Measurements from ENCODE around the gene SHC2.

Gene SHC2

DNA sequence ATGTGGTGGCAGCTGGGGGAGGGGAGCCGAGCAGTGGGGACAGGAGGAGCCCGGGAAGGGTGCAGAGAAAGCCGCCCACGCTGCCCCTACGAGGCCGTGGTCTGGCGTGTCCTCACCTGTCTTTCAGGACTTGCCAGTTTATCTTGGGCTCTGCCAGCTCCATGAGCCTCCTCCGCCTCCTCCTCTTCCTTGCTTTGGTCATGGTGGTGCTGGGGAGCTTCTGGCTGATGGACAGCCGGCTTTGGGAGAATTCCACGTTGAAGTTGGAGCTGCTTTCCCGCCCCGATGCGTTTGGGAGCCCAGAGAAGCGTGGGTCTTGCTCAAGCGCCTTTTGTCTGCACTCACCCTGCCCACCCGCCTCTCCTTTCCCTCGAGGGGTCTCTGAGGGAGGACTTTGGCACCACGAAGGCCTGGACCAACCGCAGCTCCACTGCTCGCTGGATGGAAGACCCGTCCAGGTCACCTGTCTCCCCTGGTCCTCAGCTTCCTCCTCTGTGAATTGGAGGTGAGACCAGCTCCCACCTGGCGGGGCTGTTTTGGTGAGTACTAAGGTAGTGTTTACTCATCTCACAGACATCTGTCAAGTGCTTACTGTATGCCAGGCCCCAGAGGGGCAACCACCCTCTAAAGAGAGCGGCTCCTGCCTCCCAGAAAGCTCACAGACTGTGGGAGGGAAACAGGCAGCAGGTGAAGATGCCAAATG lies 86.5 kb downstream of the SHC2 start:
- no peak for FAIRE-seq
- no peak for DNase-seq (ENCODE audit: insufficient read length)
- no peak for TF ChIP-seq TAF1 (IDR thresholded peaks at IDR 0.05; ENCODE audit: borderline replicate concordance, low read depth, low read length)
- no peak for TF ChIP-seq POLR2AphosphoS5 (IDR thresholded peaks at IDR 0.05; ENCODE audit: low read depth, low read length)
- TF ChIP-seq POLR2A (IDR thresholded peaks at IDR 0.05; ENCODE audit: low read depth, low read length), result no peak

DNA sequence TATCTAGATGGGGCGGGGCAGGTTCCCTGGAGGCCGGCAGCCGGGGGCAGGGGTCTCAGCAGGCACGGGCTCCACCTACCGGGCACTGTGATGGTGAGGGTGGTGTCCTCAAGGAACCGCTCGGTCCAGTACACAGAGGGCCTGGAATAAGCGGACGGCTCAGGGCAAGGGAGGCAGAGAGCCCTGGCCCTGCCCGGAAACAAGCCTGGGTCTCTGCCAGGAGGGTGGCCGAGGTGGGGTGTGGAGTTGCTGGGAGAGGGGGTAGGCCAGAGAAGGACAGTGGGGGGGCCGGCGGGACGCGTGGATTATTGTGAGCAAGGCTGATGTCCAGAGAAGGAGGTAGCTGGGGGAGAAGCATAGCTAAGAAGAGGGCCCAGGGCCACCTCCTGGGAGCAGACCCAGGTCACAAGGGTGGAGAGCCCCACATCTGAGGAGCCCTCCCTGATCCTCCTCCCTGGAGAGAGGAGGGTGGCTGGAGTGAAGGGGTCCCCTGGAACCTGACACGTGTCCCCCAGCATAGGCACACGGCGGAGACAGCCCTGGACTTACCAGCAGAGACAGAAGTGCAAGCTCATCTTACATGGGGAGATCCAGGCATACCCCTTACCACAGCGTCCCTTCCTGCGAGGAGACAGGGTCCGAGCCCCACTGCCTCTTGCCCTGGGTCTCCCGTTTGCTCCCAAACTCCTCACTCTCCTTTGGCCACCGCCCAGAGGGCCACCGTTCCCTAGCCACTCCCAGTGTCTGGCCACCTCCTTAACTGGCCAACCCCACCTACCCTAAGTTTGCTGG lies 87.2 kb downstream of the SHC2 start:
- DNase-seq (ENCODE audit: insufficient read length) (no peak), FAIRE-seq (no peak)
- TF ChIP-seq POLR2AphosphoS5 (IDR thresholded peaks at IDR 0.05; ENCODE audit: low read depth, low read length), result no peak
- no peak for TF ChIP-seq TAF1 (IDR thresholded peaks at IDR 0.05; ENCODE audit: borderline replicate concordance, low read depth, low read length)
- no peak for TF ChIP-seq POLR2A (IDR thresholded peaks at IDR 0.05; ENCODE audit: low read depth, low read length)

DNA sequence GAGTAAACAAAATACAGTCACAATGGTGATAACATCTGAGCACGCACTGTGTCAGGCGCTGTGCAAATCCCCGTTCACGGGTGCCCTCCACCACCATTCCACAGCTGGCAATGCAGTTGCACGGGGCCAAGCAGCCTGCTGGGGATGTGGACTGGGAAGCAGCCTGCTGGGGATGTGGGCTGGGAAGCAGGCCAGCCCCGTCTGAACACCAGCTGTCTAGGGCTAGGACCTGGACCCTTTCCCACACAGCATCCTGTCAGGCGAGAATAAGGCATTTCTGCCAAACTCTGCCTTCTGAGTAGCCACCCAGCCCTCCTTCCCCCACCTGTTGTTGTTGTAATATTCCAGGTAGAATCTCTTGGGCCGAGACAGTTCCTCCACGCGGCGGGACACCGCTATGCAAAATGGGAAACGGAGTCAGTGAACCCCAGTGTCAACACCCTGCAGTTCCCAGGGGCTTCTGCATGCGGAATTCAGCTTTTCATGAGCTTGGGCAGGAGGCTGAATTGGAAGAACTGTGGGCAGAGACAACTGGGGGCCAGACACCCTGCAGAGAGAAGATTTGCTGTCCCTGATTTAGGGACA lies 88.4 kb downstream of the SHC2 start:
- no peak for FAIRE-seq
- TF ChIP-seq TAF1 (IDR thresholded peaks at IDR 0.05; ENCODE audit: borderline replicate concordance, low read depth, low read length) (no peak), POLR2AphosphoS5 (IDR thresholded peaks at IDR 0.05; ENCODE audit: low read depth, low read length) (no peak), POLR2A (IDR thresholded peaks at IDR 0.05; ENCODE audit: low read depth, low read length) (no peak)
- no peak for DNase-seq (ENCODE audit: insufficient read length)

DNA sequence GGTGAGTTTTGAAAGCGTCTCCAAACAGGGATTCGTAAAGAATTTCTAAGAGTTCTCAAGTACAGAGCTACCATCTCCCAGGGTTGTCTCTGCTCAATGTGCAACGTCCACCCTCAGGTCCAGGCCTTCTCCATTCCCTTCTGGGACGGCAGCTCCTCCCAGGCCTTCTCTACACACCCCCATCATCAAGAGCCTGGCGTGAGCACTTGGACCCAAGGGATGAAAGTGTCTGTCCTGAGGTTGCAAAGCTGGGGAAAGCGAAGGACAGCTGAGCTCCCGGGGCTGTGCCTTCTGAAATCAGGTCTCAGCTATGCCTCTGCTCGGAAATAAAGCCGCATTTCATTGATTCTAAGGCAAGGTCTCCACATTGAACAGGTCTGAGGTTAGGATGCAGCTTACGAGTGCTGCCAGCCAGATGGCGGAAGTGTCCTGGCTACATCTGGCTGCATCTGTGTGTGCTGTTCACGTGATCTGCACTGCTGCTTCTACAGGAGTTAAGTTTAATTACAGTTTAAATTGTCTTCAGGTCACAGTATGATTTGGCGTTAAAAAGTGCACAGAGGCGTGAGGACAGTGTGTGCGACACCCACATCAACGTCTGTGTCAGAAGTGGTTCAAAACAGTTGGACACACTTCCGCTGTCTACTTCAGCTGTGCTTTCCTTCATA lies 89.2 kb downstream of the SHC2 start:
- TF ChIP-seq TAF1 (IDR thresholded peaks at IDR 0.05; ENCODE audit: borderline replicate concordance, low read depth, low read length) (no peak), POLR2AphosphoS5 (IDR thresholded peaks at IDR 0.05; ENCODE audit: low read depth, low read length) (no peak), POLR2A (IDR thresholded peaks at IDR 0.05; ENCODE audit: low read depth, low read length) (no peak)
- FAIRE-seq (no peak), DNase-seq (ENCODE audit: insufficient read length) (no peak)

DNA sequence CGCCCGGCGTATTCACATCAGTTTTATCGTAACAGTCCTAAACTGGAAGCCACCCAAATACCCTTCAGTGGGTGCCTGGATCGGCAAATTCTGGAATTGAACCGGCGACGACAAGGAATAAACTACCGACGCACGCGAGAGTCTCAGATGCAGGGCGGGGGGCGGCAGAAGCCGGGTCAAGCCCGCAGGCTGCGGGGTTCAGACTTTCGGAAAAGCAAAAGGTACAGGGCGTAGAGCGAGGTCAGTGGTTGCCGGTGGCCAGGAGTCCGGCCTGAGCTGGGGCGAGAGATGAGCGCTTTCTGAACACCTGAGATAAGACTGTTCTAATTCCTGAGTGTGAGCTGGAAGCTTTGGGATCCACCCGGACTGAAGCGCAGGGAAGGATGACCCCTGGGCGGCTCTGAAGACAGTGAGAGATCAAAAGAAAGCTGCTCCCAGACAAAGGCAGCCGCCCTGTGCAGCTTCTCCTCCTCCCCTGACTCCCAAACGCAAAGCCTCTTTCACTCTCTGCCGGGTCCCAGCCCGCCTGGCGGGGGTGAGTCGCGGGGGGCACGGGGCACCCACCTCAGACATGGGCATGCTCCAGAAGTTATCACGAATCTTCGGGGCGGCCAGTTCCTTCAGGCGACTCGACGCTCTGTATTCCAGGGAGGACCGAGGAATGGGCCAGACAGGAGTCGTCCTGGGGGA lies 90.0 kb downstream of the SHC2 start:
- DNase-seq (ENCODE audit: insufficient read length) (no peak), FAIRE-seq (no peak)
- no peak for TF ChIP-seq POLR2A (IDR thresholded peaks at IDR 0.05; ENCODE audit: low read depth, low read length)
- TF ChIP-seq POLR2AphosphoS5 (IDR thresholded peaks at IDR 0.05; ENCODE audit: low read depth, low read length), result no peak
- no peak for TF ChIP-seq TAF1 (IDR thresholded peaks at IDR 0.05; ENCODE audit: borderline replicate concordance, low read depth, low read length)

DNA sequence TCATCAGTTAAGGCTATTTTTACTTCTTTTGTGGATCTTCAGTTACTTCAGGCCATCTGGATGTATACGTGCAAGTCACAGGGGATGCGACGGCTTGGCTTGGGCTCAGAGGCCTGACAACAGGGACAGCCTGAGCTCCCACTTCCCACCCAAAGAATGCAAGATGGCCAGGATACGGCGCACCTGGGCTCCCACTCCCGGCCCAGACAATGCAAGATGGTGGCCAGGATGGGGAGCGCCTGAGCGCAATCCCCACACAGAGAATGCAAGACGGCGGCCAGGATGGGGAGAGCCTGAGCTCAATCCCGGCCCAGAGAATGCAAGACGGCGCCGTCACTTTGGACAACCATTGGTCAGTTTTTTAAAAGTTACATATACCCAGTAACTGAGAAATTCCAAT lies 91.0 kb downstream of the SHC2 start:
- FAIRE-seq, result no peak
- TF ChIP-seq TAF1 (IDR thresholded peaks at IDR 0.05; ENCODE audit: borderline replicate concordance, low read depth, low read length) (no peak), POLR2A (IDR thresholded peaks at IDR 0.05; ENCODE audit: low read depth, low read length) (no peak), POLR2AphosphoS5 (IDR thresholded peaks at IDR 0.05; ENCODE audit: low read depth, low read length) (no peak)
- DNase-seq (ENCODE audit: insufficient read length), result no peak

DNA sequence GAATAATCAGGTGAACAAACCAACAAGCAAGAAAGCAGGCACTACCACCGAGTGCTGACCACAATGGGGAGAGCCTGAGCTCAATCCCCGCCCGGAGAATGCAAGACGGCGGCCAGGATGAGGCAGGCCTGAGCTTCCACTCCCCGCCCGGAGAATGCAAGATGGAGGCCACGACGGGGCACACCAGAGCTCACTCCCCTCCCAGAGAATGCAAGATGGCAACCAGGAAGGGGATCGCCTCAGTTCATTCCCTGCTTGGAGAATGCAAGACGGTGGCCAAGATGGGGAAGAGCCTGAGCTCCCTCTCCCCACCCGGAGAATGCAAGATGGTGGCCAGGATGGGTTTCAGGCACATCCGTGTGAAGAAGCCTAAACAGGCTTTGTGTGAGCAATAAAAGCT lies 91.6 kb downstream of the SHC2 start:
- no peak for DNase-seq (ENCODE audit: insufficient read length)
- TF ChIP-seq POLR2A (IDR thresholded peaks at IDR 0.05; ENCODE audit: low read depth, low read length) (no peak), TAF1 (IDR thresholded peaks at IDR 0.05; ENCODE audit: borderline replicate concordance, low read depth, low read length) (no peak), POLR2AphosphoS5 (IDR thresholded peaks at IDR 0.05; ENCODE audit: low read depth, low read length) (no peak)
- FAIRE-seq, result no peak

DNA sequence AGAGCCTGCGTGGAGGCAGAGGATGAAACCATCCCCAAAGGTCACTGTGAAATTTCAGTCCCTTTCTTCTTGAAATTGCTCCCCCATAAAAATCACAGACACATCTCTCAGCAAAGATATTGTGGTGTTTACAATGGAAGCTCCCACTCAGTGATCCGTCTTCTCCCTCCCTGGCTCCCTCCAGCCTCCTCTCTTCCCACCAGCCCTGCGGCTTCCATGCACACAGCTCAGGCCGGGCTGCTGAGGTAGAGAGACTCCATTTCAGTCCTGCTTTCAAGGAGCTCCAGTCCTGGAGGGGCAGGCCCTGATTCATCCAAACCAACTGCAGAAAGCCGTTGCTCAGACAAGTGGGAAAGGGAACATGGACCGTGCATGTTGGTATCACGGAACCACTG lies 92.2 kb downstream of the SHC2 start:
- TF ChIP-seq TAF1 (IDR thresholded peaks at IDR 0.05; ENCODE audit: borderline replicate concordance, low read depth, low read length), result no peak
- no peak for TF ChIP-seq POLR2AphosphoS5 (IDR thresholded peaks at IDR 0.05; ENCODE audit: low read depth, low read length)
- no peak for TF ChIP-seq POLR2A (IDR thresholded peaks at IDR 0.05; ENCODE audit: low read depth, low read length)
- DNase-seq (ENCODE audit: insufficient read length) (no peak), FAIRE-seq (no peak)

DNA sequence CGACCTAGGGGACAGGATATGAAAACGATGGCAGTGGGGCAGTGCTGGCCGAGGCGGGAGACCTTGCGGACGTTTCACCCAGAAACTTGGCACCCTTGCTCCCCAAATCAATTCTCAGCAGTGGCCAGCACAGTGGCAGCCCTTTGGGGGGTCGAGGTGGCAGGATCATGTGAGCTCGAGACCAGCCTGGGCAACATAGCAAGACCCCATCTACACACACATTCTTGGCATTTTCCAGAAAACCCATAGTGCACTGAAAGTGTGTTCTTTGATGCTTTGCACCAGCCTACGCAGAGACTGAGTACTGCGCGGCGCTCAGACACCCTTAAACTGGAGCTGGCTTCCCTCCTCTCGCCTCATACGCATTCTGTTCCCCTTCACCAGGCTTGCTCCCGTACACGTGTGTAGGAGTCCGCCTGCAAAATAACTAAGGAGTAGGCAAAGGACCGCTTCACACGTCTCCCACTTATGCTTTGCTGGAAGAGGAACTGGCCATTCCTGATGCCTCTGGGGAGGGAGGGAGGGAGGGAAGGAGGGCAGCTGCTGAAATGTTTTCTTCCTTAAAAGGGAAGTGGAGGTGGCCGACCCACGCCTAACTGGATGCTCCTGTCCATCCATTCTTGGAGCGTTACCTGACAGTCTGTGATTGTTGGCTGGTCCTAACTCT lies 92.7 kb downstream of the SHC2 start:
- FAIRE-seq (no peak), DNase-seq (ENCODE audit: insufficient read length) (no peak)
- TF ChIP-seq POLR2AphosphoS5 (IDR thresholded peaks at IDR 0.05; ENCODE audit: low read depth, low read length), result no peak

DNA sequence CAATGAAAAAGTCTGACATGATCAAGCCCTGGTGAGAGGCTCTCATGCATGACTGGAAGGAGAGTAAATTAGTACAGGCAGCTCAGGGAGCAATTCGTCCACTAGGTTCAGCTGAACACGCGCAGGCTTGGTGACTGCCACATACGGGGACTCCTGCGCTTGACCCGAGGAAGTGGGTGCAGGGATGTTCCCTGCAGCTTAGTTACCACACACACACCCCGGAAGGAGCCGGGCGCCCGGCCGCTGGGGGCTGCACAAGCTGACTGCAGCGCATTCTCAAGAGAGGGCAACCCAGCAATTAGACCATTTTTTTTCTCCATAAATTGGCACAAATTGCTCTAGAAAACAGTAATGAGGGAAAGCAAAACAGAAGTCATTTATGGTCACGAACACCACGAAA lies 93.3 kb downstream of the SHC2 start:
- FAIRE-seq, result no peak
- TF ChIP-seq POLR2AphosphoS5 (IDR thresholded peaks at IDR 0.05; ENCODE audit: low read depth, low read length), result no peak
- TF ChIP-seq POLR2A (IDR thresholded peaks at IDR 0.05; ENCODE audit: low read depth, low read length), result no peak
- TF ChIP-seq TAF1 (IDR thresholded peaks at IDR 0.05; ENCODE audit: borderline replicate concordance, low read depth, low read length), result no peak

More for the DNA sequence above, 93.3 kb downstream of the SHC2 start:
- DNase-seq (ENCODE audit: insufficient read length), result no peak

Data from GM12892 (cell line).